Measurements from ENCODE around the gene SIX3.

The SIX3 gene

DNA sequence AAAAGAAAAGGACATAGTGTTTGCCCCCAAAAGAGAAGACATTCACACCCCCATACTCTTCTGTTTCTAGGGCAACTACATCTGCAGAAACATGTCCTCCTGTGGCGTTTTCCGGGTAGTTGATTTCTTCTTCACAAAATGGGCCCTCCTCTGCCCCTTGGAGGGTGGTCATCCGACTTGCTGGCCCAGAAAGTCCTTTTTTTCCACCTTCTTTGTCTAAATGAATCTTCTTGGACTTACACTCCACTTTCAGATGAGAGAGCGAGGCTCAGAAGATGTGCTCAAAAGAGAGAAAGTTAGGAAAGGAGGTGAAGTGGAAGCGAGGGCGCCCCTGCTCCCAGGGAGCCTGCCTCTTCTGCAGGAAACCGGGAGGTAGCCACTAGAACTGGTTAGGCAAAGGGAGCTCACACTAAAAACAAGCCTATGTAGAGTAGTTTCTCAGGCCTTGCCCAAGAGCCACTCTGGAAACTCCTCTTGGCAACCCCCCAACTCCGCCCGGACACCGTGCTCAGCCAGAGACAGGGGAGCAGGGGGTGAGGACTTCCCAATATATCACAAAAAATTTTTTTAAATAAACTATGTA is 10.2 kb upstream of the SIX3 start:
- DNase-seq: no peak

DNA sequence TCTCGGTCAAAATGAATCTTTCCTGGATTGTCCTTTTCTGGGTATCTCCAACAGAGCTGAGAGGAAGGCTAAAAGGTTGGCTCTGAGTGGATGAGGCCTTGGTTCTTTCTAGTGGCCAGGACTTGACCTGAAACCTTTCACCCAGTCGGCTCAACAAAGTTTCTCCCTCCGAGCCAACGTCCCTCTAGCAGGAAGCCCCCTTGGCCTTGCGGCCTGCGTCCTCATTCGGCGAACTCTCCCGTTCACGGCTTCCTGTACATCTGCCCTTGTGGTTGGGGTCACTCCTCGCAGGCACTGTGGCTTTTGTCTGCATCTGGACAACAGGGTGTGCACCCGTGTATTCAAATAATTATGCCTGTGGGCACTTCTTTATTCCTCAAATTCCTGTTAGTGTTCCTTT is 9.4 kb upstream of the SIX3 start:
- no peak for DNase-seq

DNA sequence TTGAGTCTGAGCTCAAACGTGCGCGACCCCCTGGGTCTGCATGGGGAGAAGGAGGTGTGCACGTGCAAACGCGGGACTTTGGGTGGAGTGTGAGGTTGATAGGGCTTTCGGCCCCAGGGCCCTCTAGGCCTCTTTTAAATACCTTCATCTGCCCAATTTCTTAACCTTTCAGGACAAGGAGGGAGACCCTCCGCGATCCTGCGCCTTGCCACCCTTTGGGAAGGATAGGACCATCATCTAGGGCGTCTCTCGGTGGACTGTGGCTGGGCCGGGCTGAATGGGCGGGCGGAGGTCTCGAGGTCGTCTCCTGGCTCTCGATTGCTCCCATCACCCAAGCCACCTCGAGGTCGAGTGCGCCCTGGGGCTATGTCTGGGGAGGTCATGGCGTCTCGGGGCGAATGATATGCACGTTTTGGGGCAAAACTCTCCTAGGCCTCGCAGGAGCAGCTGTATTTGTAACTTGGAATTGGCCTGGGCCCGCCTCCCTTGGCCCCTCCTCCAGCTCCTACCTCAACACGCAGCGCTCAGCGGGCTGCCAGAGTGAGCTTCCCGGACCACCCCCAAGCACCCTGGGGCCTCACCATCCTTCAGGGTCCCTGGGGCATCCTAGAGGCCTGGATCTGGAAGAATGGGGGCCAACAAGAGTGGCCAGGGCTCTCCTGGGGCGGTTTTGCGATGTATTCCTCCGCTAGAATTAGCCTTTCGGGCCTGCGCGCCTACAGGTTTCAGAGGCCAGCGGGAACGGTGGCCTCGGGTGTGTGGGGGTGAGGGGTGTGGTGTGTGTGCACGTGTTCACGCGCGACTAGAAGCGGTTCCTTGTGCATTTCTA is 8.7 kb upstream of the SIX3 start:
- DNase-seq: no peak

- no peak for DNase-seq
Measured at GRCh38 chr2:44933434-44933951, 8.0 kb upstream of the SIX3 start.

DNA sequence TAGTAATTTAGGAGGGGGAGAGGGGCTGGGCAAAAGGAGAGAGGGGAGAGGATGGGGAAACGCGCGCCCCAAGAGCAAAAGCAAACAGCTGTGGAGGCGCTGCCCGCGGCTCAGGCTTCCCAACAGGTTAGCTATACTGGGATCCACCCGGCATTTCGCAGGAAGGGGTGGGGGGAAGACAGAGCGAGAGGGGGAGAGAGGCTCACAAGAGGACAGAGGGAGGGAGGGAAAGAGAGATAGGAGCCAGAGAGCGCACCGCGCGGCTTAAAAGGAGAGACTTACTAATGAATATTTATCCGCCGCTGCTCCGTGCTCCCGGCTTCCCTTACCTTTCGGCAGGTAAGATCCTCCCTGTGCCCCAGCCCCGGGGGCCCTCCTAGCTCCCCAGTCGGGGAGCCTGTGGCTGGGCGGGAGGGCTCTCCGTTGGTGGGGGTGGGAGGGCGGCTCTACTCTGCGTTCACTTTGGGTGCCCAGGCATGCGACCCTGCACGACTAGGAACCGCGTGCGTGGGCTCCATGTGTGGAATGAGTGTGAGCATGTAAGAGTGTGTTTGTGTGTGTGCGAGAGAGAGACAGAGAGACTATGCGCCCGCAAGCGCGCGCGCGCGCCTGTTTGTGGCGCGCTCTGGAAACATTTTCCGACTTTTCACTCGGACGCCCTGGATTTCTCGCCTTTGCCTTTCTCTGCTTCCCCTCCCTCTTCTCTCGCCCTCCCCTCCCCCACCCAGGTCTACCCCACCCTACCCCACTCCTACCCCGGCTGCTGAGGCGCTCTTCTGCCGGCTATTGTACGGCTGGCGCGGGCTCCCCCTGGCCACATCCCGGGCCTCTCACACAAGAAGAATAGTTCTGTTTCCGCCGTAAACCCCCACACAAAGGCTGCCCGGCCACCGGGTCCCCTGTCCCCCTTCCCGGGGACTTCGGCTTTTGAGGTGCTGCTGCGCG is 7.2 kb upstream of the SIX3 start:
- no peak for DNase-seq

DNA sequence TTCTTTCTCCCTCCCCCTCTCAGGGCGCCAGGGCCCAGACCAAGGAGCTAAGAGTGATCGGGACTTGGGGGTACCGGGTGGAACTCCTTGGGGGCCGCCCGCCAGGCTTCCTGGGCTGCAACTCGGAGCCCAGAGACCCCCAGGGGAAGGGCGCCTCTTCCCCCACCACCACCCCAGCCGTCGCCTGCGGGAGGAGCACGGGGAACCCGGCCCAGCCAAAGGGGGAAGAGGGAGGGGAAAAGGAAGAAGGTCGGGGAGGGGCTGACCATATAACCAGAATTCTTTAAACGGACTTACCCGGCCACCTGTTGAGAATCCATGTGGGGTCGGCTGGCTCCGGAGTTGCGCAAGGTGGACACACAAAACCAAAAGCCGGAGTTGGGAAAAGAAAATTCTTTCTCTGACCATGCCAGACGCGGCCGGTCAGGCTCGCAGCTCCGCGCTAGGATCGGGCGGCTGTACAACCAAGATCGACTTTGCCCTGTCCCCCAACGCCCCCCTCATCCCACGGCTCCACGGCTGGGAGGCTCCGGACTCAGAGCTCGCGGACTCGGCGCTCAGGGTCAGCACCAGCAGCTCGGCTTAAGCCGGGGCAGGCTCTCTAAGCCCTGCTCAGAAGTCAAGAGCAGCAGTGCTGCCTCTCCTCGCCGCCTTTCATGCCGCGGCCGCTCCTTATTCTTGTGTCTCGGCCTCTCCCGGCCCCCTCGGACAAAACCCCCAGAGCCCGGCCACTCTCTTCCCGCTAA is 6.3 kb upstream of the SIX3 start:
- no peak for DNase-seq

GRCh38 chr2:44935729-44936098 is 5.8 kb upstream of the SIX3 start:
- no peak for DNase-seq

DNA sequence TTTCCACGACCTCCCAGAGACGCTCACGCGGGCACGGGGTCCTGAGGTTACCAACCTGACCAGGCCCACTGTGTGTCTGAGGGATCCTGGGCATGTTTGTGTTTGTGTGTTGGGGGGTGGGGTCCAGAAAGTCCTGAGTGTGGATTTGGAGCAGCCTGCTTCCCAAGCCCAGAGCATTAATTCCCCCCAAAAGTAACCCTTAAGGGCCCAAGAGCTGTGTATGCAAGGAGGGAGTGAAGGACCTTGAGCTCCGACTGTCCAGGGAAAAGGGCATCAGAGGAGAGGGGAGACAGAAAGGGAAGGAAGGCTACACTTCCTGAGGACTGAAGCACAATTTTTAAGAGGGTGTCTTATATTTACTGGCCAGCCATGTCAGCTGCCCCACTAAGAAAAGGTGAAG is 5.2 kb upstream of the SIX3 start:
- no peak for DNase-seq

- DNase-seq: no peak
Measured at GRCh38 chr2:44936715-44937687, 4.5 kb upstream of the SIX3 start.

GRCh38 chr2:44937688-44938240 is 3.7 kb upstream of the SIX3 start:
- DNase-seq: no peak

DNA sequence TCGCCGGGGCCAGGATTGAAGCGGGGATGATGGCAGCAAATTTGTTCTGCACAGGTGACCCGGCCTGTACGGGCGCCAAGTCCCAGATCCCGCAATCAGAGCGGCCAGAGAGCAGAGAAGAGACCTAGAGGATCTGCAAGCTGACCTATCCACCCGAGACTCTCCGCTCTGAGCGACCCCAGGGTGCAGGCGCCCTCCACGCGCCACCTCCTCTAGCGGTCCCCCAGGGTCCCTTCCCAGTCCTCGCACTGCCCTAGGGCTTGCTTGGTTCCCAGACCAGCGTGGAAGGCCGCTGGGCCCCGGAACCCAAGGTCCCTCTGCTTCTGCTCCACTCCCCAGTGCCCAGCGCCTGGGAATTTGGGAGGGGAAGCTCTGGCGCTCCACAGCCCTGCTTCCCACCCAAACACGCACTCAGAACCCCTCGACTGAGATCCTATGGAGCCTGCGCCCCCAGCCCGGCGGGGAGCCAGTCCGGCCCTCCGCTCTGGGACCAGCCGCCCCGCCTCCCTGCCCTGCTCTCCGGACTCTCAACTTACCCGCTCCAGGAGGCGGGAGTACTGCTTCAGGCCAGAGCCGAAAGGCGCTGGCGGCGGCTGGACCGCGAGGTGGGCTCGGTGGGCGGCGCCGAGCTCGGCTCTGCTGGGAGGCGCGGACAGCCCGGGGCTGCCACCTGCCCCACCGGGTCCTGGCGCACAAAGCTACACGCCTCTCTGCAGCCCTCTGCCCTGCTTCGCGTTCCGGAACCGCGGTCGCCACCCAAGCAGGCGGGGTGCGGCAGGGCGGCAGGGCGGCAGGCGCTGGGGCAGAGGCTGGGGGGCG is 3.0 kb upstream of the SIX3 start:
- no peak for DNase-seq

GRCh38 chr2:44939106-44940048 is 2.1 kb upstream of the SIX3 start:
- no peak for DNase-seq

DNA sequence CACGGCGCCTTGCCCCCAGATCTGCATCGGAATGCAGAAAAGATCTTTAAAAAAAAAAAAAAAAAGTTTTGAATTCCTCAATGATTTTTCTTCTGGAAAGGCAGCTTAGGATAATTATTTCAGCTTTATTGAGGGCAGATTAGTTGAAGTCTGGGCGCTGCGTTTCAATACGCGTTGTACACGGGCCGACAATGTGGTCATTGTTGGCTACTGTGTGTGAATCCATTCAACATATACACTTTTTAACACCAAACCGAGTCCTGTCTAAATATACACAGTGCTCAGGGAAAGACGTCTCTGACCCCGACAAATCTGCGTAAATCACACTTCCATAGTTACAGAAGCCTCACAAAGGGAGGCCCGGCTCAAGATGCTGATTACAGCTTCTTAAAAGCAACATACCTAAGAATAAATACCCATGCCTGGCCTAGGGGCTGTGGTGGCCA is 1.4 kb upstream of the SIX3 start:
- DNase-seq: no peak

DNA sequence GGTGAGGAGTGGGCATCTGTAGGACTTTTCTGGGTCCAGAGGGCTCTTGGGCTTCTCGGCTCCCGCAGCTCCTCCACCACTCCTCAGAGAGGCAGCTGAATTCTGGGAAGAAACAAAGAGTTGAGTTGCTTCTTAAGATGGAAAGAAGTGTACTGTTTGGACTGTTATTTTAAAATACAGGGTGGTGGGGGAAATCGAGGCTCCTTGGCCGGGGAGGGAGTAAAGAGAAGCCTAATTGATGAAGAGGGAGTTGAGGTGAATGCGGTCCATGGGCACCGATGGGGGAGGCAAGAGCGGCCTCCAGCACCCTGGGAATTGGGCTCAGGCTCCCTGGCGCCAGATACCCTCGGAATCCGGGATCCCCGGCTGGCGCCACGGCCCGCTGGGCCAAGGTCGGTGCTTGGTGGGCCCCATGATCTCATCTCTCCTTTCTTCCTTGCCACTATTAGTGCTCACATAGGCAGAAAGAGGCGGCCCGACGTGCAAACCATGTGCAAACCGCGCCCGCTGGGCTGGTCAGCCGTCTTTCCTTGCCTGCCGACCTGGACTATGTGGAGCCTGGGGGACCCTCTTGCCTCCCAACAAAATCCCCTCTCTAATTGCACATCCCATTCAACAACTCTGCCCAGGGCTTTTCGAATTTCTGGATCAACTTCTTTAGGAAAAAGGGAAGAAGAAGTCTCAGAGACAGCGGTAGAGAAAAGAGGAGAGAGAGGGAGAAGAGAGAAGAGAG is 604 bp upstream of the SIX3 start:
- no peak for DNase-seq

DNA sequence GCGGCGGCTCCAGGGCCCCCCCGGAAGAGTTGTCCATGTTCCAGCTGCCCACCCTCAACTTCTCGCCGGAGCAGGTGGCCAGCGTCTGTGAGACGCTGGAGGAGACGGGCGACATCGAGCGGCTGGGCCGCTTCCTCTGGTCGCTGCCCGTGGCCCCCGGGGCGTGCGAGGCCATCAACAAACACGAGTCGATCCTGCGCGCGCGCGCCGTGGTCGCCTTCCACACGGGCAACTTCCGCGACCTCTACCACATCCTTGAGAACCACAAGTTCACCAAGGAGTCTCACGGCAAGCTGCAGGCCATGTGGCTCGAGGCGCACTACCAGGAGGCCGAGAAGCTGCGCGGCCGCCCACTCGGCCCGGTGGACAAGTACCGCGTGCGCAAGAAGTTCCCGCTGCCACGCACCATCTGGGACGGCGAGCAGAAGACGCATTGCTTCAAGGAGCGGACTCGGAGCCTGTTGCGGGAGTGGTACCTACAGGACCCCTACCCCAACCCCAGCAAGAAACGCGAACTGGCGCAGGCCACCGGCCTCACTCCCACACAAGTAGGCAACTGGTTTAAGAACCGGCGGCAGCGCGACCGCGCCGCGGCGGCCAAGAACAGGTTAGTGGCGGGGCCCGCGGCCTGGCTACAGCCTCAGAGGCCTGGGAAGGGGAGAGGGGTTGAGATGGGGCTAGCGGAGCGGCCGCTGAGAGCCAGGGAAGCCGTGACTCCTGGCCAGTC is 965 bp downstream of the SIX3 start:
- DNase-seq: no peak

- DNase-seq: no peak
Measured at GRCh38 chr2:44943031-44943692, 1.7 kb downstream of the SIX3 start.

GRCh38 chr2:44943693-44944101 is 2.2 kb downstream of the SIX3 start:
- no peak for DNase-seq
